ENCODE results near the gene HOXA10. TPM values are rescaled to one million over a fixed set of nuclear protein-coding genes. Genes with fewer than 3 reads are reported as not detected.

The HOXA10 gene
- total RNA-seq, 4 donors from 2014 or later = 24.6 to 61.2 (median 40.0) TPM

DNA sequence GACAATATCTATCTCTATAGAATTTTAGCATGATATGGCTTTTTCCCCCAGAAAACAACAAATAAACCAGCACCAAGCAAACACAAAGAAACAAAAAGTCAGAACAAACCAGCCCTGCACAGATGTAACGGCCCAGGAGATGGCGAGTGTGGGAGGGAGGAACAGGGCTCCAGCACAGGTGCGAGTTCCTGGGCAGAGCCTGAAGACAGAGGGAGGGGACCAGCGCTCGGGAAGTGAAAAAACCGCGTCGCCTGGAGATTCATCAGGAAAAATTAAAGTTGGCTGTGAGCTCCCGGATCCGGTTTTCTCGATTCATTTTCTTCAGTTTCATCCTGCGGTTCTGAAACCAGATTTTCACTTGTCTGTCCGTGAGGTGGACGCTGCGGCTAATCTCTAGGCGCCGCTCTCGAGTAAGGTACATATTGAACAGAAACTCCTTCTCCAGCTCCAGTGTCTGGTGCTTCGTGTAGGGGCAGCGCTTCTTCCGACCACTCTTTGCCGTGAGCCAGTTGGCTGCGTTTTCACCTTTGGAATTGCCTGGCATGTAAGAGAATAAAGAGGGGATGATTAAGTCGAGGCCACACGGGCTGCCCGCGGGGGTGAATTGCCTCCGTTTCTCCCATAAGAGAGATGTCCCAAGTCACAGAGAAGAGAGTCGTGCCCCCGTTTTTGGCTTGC is 2.3 kb downstream of the HOXA10 start:
- H3K36me3 ChIP-seq = no peaks in the 10 kb centered on the region
- peak overlapping the region; percentile 90 to 99 (median 95) for H3K27ac ChIP-seq
- no peaks in the 10 kb centered on the region for H3K27me3 ChIP-seq
- peaks cover 9 to 55% of the 10 kb centered on the region in 2 donors for H3K4me1 ChIP-seq
- peak; percentile 23 to 46 for DNase-seq
- in situ Hi-C loops (cut with MboI; ENCODE audit: low sequenced_read_pairs in 4 of 4) = loop anchor here in 2 of 4 donors (10.0 to 25.0 kb wide), 2 partner anchors 959 to 1317 kb away; partner anchors contain the start of genes CBX3 (in 1 of the 2) and HNRNPA2B1 (in 1 of the 2)
- ATAC-seq = no peak
- peak overlapping the region; percentile 62 to 88 (median 77) for H3K4me3 ChIP-seq
- H3K9me3 ChIP-seq = no peaks in the 10 kb centered on the region
- TF ChIP-seq POLR2A (IDR thresholded peaks at IDR 0.05) = peak; percentile 32 to 58
- TF ChIP-seq, protein P1, sequence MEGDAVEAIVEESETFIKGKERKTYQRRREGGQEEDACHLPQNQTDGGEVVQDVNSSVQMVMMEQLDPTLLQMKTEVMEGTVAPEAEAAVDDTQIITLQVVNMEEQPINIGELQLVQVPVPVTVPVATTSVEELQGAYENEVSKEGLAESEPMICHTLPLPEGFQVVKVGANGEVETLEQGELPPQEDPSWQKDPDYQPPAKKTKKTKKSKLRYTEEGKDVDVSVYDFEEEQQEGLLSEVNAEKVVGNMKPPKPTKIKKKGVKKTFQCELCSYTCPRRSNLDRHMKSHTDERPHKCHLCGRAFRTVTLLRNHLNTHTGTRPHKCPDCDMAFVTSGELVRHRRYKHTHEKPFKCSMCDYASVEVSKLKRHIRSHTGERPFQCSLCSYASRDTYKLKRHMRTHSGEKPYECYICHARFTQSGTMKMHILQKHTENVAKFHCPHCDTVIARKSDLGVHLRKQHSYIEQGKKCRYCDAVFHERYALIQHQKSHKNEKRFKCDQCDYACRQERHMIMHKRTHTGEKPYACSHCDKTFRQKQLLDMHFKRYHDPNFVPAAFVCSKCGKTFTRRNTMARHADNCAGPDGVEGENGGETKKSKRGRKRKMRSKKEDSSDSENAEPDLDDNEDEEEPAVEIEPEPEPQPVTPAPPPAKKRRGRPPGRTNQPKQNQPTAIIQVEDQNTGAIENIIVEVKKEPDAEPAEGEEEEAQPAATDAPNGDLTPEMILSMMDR (IDR thresholded peaks at IDR 0.05 in 4 of 5, conservative IDR thresholded peaks at IDR 0.05 in 1 of 5) = no peak
- intact Hi-C loops (cut with DNase I; ENCODE audit: low total_unique reads) = loop anchor here (10.0 kb wide), 1 partner anchor 1497 kb away; no protein-coding TSS in a partner anchor

- ATAC-seq (no peak), DNase-seq (peak in 1 of 2 donors; percentile 62)
- in situ Hi-C loops (cut with MboI; ENCODE audit: low sequenced_read_pairs in 4 of 4) (loop anchor here in 2 of 4 donors (10.0 to 25.0 kb wide), 2 partner anchors 959 to 1316 kb away; partner anchors contain the start of genes CBX3 (in 1 of the 2) and HNRNPA2B1 (in 1 of the 2)), intact Hi-C loops (cut with DNase I; ENCODE audit: low total_unique reads) (loop anchor here (10.0 kb wide), 1 partner anchor 1496 kb away; no protein-coding TSS in a partner anchor)
- Histone ChIP-seq H3K9me3 (no peaks in the 10 kb centered on the region), H3K27me3 (no peaks in the 10 kb centered on the region), H3K4me3 (peak overlapping the region; percentile 62 to 88 (median 77)), H3K4me1 (peaks cover 4 to 53% of the 10 kb centered on the region in 2 donors), H3K36me3 (no peaks in the 10 kb centered on the region), H3K27ac (peak overlapping the region; percentile 90 to 99 (median 95))
- TF ChIP-seq, protein P1 (IDR thresholded peaks at IDR 0.05 in 4 of 5, conservative IDR thresholded peaks at IDR 0.05 in 1 of 5) = no peak
- no peak for TF ChIP-seq POLR2A (IDR thresholded peaks at IDR 0.05)
These were observed 2.8 kb downstream of the HOXA10 start for GRCh38 chr7:27171325-27171636.

GRCh38 chr7:27170426-27171324 is 3.4 kb downstream of the HOXA10 start:
- H3K4me3 ChIP-seq = peak overlapping the region; percentile 62 to 88 (median 77)
- no peaks in the 10 kb centered on the region for H3K27me3 ChIP-seq
- H3K9me3 ChIP-seq = no peaks in the 10 kb centered on the region
- DNase-seq = no peak
- peaks cover 4 to 52% of the 10 kb centered on the region in 2 donors for H3K4me1 ChIP-seq
- in situ Hi-C loops (cut with MboI; ENCODE audit: low sequenced_read_pairs in 4 of 4) (loop anchor here in 2 of 4 donors (10.0 to 25.0 kb wide), 2 partner anchors 958 to 1316 kb away; partner anchors contain the start of genes CBX3 (in 1 of the 2) and HNRNPA2B1 (in 1 of the 2)), intact Hi-C loops (cut with DNase I; ENCODE audit: low total_unique reads) (loop anchor here (10.0 kb wide), 1 partner anchor 1496 kb away; no protein-coding TSS in a partner anchor)
- TF ChIP-seq, protein P1 (IDR thresholded peaks at IDR 0.05 in 4 of 5, conservative IDR thresholded peaks at IDR 0.05 in 1 of 5) = no peak
- no peak for TF ChIP-seq POLR2A (IDR thresholded peaks at IDR 0.05)
- no peak for ATAC-seq
- no peaks in the 10 kb centered on the region for H3K36me3 ChIP-seq
- H3K27ac ChIP-seq = peak overlapping the region; percentile 90 to 99 (median 95)

GRCh38 chr7:27169658-27170425 is 4.3 kb downstream of the HOXA10 start:
- Histone ChIP-seq H3K4me3 (peak overlapping the region; percentile 62 to 88 (median 77)), H3K36me3 (no peaks in the 10 kb centered on the region), H3K27me3 (no peaks in the 10 kb centered on the region), H3K27ac (peak overlapping the region; percentile 90 to 99 (median 95)), H3K9me3 (no peaks in the 10 kb centered on the region), H3K4me1 (peaks cover 3 to 46% of the 10 kb centered on the region in 2 donors)
- no peak for TF ChIP-seq POLR2A (IDR thresholded peaks at IDR 0.05)
- TF ChIP-seq, protein P1 (IDR thresholded peaks at IDR 0.05 in 4 of 5, conservative IDR thresholded peaks at IDR 0.05 in 1 of 5) = no peak
- ATAC-seq = no peak
- intact Hi-C loops (cut with DNase I; ENCODE audit: low total_unique reads) = loop anchor here (1.0 to 10.0 kb wide), 4 partner anchors 38 to 1495 kb away; partner anchors contain the start of gene HOXA4
- peak in 1 of 2 donors; percentile 25 for DNase-seq
- in situ Hi-C loops (cut with MboI; ENCODE audit: low sequenced_read_pairs in 4 of 4) = loop anchor here in 3 of 4 donors (5.0 to 25.0 kb wide), 4 partner anchors 958 to 1315 kb away; partner anchors contain the start of genes CBX3 (in 1 of the 3) and HNRNPA2B1 (in 1 of the 3)
